Measurements from ENCODE around the gene CBLN3. TPM values are rescaled to one million over a fixed set of nuclear protein-coding genes. Genes with fewer than 3 reads are reported as not detected.

CBLN3 gene
- total RNA-seq, 1 experiment from 2014 or later = 1.4 TPM

- H3K36me3 Mint-ChIP-seq (ENCODE audit: insufficient read depth, unreplicated experiment) = peaks cover 15% of the 10 kb centered on the region
- Histone ChIP-seq H3K9me3 (no peaks in the 10 kb centered on the region), H3K36me3 (ENCODE audit: control insufficient read depth, insufficient read depth, low read length) (peaks cover 3% of the 10 kb centered on the region; the same call in 1 of the 2 replicates), H3K4me1 (peaks cover 68% of the 10 kb centered on the region), H3K27me3 (replicated peaks; ENCODE audit: control insufficient read depth, insufficient read depth, low read length) (no peaks in the 10 kb centered on the region), H3K4me3 (ENCODE audit: low read depth, low read length) (no peak overlapping the region)
- peaks cover 39% of the 10 kb centered on the region for H3K4me1 Mint-ChIP-seq (ENCODE audit: low read depth, unreplicated experiment)
- POLR2A ChIA-PET = interaction anchor here (1.6 kb wide), 1 partner anchor 187 kb away, joined by 6 read pairs; the partner anchor contains the start of gene TINF2
- TF ChIP-seq CTCF (IDR thresholded peaks at IDR 0.05; ENCODE audit: insufficient read depth in 1 of 2, low read depth in 1 of 2, low read length in 1 of 2, severe bottlenecking in 1 of 2, unreplicated experiment in 1 of 2) = no peak
- intact Hi-C loops (cut with micrococcal nuclease; ENCODE audit: unreplicated experiment) = no loop called here
- H3K27me3 Mint-ChIP-seq (ENCODE audit: insufficient read depth, unreplicated experiment) = no peaks in the 10 kb centered on the region
- peak overlapping the region; percentile 78 for H3K4me3 Mint-ChIP-seq (ENCODE audit: unreplicated experiment)
- H3K27ac Mint-ChIP-seq (ENCODE audit: unreplicated experiment) = peak overlapping the region; percentile 85
- BruUV-seq (replicated peaks) = no TSS peak
- H3K9me3 Mint-ChIP-seq (ENCODE audit: unreplicated experiment) = no peaks in the 10 kb centered on the region
- no peak for DNase-seq
- CTCF ChIA-PET = interaction anchor here (3.7 kb wide), 1 partner anchor 63 kb away, joined by 111 read pairs; no protein-coding TSS in a partner anchor
Observed at GRCh38 chr14:24428628-24429394, 657 bp downstream of the CBLN3 start.

GRCh38 chr14:24427537-24428508 is 1.6 kb downstream of the CBLN3 start:
- Histone ChIP-seq H3K9me3 (no peaks in the 10 kb centered on the region), H3K27me3 (replicated peaks; ENCODE audit: control insufficient read depth, insufficient read depth, low read length) (no peaks in the 10 kb centered on the region), H3K4me1 (peaks cover 71% of the 10 kb centered on the region), H3K36me3 (ENCODE audit: control insufficient read depth, insufficient read depth, low read length) (peaks cover 3% of the 10 kb centered on the region; the same call in 1 of the 2 replicates), H3K4me3 (ENCODE audit: low read depth, low read length) (no peak overlapping the region)
- H3K27ac Mint-ChIP-seq (ENCODE audit: unreplicated experiment) = peak overlapping the region; percentile 39
- no peaks in the 10 kb centered on the region for H3K9me3 Mint-ChIP-seq (ENCODE audit: unreplicated experiment)
- intact Hi-C loops (cut with micrococcal nuclease; ENCODE audit: unreplicated experiment) = loop anchor here (1.0 kb wide), 1 partner anchor 61 kb away; no protein-coding TSS in a partner anchor
- BruUV-seq (replicated peaks) = no TSS peak
- TF ChIP-seq CTCF (IDR thresholded peaks at IDR 0.05; ENCODE audit: insufficient read depth in 1 of 2, low read depth in 1 of 2, low read length in 1 of 2, severe bottlenecking in 1 of 2, unreplicated experiment in 1 of 2) = no peak
- peaks cover 7% of the 10 kb centered on the region for H3K36me3 Mint-ChIP-seq (ENCODE audit: insufficient read depth, unreplicated experiment)
- ChIA-PET POLR2A (interaction anchor here (1.0 kb wide), 2 partner anchors 14 to 62 kb away, joined by 3 read pairs; no protein-coding TSS in a partner anchor), CTCF (interaction anchor here (1.2 to 2.3 kb wide), 3 partner anchors 8 to 95 kb away, joined by 5 to 23 read pairs (median 22); no protein-coding TSS in a partner anchor)
- peaks cover 33% of the 10 kb centered on the region for H3K4me1 Mint-ChIP-seq (ENCODE audit: low read depth, unreplicated experiment)
- no peak for DNase-seq
- no peaks in the 10 kb centered on the region for H3K27me3 Mint-ChIP-seq (ENCODE audit: insufficient read depth, unreplicated experiment)
- H3K4me3 Mint-ChIP-seq (ENCODE audit: unreplicated experiment) = peak overlapping the region; percentile 48

Data from Caco-2 (cell line).